Measurements from ENCODE around the gene STARD10.

DNA sequence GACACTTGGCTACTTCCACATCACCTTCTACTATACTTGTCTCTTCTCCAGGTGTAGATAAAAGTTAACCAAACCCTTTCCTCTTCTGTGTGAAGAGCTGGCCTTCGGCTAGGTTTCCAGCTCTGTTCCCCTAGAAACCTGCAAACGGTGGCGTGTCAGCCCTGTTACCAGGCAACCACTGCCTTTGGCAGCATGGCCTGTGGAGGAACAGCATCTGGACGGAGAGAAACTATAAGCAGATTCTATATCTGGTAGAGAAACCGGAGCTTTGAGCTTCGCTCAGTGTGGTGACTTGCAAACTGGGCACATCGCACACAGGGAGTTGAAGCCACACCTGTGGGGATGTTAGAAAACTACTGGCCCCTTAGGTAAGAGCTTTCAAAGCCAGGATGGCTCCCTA, 77.6 kb downstream of the STARD10 start:
- TF ChIP-seq, protein P1, sequence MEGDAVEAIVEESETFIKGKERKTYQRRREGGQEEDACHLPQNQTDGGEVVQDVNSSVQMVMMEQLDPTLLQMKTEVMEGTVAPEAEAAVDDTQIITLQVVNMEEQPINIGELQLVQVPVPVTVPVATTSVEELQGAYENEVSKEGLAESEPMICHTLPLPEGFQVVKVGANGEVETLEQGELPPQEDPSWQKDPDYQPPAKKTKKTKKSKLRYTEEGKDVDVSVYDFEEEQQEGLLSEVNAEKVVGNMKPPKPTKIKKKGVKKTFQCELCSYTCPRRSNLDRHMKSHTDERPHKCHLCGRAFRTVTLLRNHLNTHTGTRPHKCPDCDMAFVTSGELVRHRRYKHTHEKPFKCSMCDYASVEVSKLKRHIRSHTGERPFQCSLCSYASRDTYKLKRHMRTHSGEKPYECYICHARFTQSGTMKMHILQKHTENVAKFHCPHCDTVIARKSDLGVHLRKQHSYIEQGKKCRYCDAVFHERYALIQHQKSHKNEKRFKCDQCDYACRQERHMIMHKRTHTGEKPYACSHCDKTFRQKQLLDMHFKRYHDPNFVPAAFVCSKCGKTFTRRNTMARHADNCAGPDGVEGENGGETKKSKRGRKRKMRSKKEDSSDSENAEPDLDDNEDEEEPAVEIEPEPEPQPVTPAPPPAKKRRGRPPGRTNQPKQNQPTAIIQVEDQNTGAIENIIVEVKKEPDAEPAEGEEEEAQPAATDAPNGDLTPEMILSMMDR (IDR thresholded peaks at IDR 0.05), result no peak
- no peak for TF ChIP-seq POLR2A (IDR thresholded peaks at IDR 0.05)

Measured in esophagus squamous epithelium (tissue), 4 donors.